Liver (tissue), 3 donors: ENCODE data around the gene GRIN2A.

ENCODE experiments used
- EGR1 ChIP-seq, 2 donors: IDR thresholded peaks; 2 replicates each; pipeline ENCODE4 v1.6.1; 2016 to 2018; ENCODE audit warnings: antibody characterized with exemption in 2 of 2, low read depth in 2 of 2
- HNF4A ChIP-seq, 2 donors: conservative IDR thresholded peaks; 2 replicates each; pipeline ENCODE4 v1.6.1; 2016; ENCODE audit warnings: antibody characterized with exemption in 2 of 2, mild to moderate bottlenecking in 2 of 2
- JUND ChIP-seq, 2 donors: IDR thresholded peaks; 2 replicates each; pipeline ENCODE4 v1.6.1; 2016; ENCODE audit warnings: antibody characterized with exemption in 2 of 2
- RAD21 ChIP-seq, 2 donors: IDR thresholded peaks; 2 replicates each; pipeline ENCODE4 v1.6.1; 2016; ENCODE audit warnings: antibody characterized with exemption in 2 of 2, mild to moderate bottlenecking in 2 of 2
- SP1 ChIP-seq: IDR thresholded peaks from 2 replicates; pipeline ENCODE4 v1.6.1; 2018; ENCODE audit warnings: antibody characterized with exemption, mild to moderate bottlenecking
- TAF1 ChIP-seq: conservative IDR thresholded peaks from 2 replicates; pipeline ENCODE4 v1.6.1; 2016; ENCODE audit warnings: antibody characterized with exemption, mild to moderate bottlenecking
- YY1 ChIP-seq: IDR thresholded peaks from 2 replicates; pipeline ENCODE4 v1.6.1; 2016; ENCODE audit warnings: antibody characterized with exemption, mild to moderate bottlenecking
- TF ChIP-seq, protein P1 (sequence below): fragments of 150-350 bp; IDR thresholded peaks from 2 replicates; pipeline ENCODE4 v1.5.1; 2017; ENCODE audit warnings: improper control_type of control experiment, low read depth, low read length; ENCODE audit not compliant: missing input control
- TF ChIP-seq, protein P2 (sequence below): IDR thresholded peaks from 2 replicates; pipeline ENCODE4 v1.6.1; 2016; ENCODE audit warnings: antibody characterized with exemption, mild to moderate bottlenecking
- TF ChIP-seq, protein P3 (sequence below): IDR thresholded peaks from 2 replicates; pipeline ENCODE4 v1.6.1; 2016; ENCODE audit warnings: antibody characterized with exemption
- donor health status: healthy.
- donor health status: healthy.

DNA sequence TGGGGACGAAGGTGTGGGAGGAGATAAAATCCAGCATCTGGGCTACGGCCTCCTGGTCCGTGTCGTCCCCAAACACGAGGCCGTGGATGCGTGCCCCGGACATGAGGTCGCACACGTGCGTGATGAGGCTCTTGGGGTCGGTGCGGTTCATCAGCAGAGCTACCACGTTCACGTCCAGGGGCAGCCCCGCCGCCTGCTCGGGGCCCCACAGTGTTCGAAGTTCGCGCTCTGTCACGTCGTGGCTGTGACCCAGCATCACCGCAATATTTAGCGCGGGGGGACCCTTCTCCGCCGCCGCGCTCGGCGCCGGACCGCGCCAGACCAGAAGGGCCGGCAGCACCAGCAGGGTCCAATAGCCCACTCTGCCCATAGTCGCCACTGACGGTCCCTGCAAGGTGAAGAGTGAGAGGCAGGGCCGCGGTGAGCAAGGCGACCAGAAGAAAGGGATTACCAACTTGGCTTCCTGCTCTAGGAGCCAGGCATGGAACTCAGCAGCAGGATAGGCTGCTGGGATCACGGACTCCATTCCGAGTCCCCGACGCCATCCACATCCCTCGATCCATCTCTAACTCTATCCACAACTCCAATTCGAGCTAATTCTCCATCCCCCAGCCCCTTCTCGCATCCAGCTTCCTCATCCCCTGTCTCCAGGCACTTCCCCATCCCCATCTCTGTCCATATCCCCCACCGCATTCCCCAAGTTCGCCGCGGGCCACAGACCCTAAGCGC, 2.0 kb downstream of the GRIN2A start:
- TF ChIP-seq, protein P1, sequence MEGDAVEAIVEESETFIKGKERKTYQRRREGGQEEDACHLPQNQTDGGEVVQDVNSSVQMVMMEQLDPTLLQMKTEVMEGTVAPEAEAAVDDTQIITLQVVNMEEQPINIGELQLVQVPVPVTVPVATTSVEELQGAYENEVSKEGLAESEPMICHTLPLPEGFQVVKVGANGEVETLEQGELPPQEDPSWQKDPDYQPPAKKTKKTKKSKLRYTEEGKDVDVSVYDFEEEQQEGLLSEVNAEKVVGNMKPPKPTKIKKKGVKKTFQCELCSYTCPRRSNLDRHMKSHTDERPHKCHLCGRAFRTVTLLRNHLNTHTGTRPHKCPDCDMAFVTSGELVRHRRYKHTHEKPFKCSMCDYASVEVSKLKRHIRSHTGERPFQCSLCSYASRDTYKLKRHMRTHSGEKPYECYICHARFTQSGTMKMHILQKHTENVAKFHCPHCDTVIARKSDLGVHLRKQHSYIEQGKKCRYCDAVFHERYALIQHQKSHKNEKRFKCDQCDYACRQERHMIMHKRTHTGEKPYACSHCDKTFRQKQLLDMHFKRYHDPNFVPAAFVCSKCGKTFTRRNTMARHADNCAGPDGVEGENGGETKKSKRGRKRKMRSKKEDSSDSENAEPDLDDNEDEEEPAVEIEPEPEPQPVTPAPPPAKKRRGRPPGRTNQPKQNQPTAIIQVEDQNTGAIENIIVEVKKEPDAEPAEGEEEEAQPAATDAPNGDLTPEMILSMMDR, result no peak
- TF ChIP-seq RAD21 (IDR thresholded peaks at IDR 0.05) (no peak), SP1 (no peak), TAF1 (no peak), JUND (IDR thresholded peaks at IDR 0.05) (no peak), YY1 (no peak), HNF4A (conservative IDR thresholded peaks at IDR 0.05) (no peak), EGR1 (IDR thresholded peaks at IDR 0.05; ENCODE audit: low read depth in 2 of 2) (no peak)
- TF ChIP-seq, protein P2, sequence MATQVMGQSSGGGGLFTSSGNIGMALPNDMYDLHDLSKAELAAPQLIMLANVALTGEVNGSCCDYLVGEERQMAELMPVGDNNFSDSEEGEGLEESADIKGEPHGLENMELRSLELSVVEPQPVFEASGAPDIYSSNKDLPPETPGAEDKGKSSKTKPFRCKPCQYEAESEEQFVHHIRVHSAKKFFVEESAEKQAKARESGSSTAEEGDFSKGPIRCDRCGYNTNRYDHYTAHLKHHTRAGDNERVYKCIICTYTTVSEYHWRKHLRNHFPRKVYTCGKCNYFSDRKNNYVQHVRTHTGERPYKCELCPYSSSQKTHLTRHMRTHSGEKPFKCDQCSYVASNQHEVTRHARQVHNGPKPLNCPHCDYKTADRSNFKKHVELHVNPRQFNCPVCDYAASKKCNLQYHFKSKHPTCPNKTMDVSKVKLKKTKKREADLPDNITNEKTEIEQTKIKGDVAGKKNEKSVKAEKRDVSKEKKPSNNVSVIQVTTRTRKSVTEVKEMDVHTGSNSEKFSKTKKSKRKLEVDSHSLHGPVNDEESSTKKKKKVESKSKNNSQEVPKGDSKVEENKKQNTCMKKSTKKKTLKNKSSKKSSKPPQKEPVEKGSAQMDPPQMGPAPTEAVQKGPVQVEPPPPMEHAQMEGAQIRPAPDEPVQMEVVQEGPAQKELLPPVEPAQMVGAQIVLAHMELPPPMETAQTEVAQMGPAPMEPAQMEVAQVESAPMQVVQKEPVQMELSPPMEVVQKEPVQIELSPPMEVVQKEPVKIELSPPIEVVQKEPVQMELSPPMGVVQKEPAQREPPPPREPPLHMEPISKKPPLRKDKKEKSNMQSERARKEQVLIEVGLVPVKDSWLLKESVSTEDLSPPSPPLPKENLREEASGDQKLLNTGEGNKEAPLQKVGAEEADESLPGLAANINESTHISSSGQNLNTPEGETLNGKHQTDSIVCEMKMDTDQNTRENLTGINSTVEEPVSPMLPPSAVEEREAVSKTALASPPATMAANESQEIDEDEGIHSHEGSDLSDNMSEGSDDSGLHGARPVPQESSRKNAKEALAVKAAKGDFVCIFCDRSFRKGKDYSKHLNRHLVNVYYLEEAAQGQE, result no peak
- TF ChIP-seq, protein P3, sequence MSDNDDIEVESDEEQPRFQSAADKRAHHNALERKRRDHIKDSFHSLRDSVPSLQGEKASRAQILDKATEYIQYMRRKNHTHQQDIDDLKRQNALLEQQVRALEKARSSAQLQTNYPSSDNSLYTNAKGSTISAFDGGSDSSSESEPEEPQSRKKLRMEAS, result no peak
